Uterus (tissue), 2 donors: Measurements from ENCODE around the gene OR51V1.

Source experiments
- CTCF ChIP-seq, 4 experiments: fragments of 200-600 bp in 2 of 4; fragments of 450-650 bp in 2 of 4; sonication (generic) in 2 of 4; IDR thresholded peaks; one replicate each; pipeline ENCODE4 v1.5.1; 2016 to 2019; ENCODE audit warnings: antibody characterized with exemption in 4 of 4, mild to moderate bottlenecking in 2 of 4, moderate library complexity in 1 of 4
- POLR2A ChIP-seq, 2 donors: fragments of 450-650 bp; IDR thresholded peaks; one replicate each; pipeline ENCODE4 v1.6.1; 2016; ENCODE audit warnings: antibody characterized with exemption in 2 of 2, mild to moderate bottlenecking in 1 of 2, moderate library complexity in 1 of 2

GRCh38 chr11:5227681-5228080 is 27.2 kb upstream of the OR51V1 start:
- no peak for TF ChIP-seq CTCF (IDR thresholded peaks at IDR 0.05)
- TF ChIP-seq POLR2A (IDR thresholded peaks at IDR 0.05) = no peak
